Right ventricle myocardium inferior (tissue), 1 donor: Measurements from ENCODE around the gene NR6A1. TPM values are rescaled to one million over a fixed set of nuclear protein-coding genes. Genes with fewer than 3 reads are reported as not detected.

Experiments
- ATAC-seq: fragments of 200-7000 bp; cut with Tn5 transposase; one replicate; pipeline ENCODE4 v1.9.1; 2020; ENCODE audit warnings: mild to moderate bottlenecking, moderate library complexity
- DNase-seq: peaks from one replicate; pipeline ENCODE4 v3.0.0; 2021; ENCODE audit errors: missing footprints
- intact Hi-C: fragments of 100-400 bp; cut with DNase I; formaldehyde crosslinking; loops from one replicate; pipeline ENCODE4 v1.11.0; 2022
- total RNA-seq: library from RNA; stranded (reverse); fragmentation: NEBNext Ultra II Directional; extraction: Animal tissue kit (Norgen Biotek cat#: 25700); gene quantifications from one replicate; pipeline ENCODE4 v1.2.1, GENCODE V29; 2021
- donor health status: DM: no; HTN: yes; CAD: no; lungs with severe emphysema.

The NR6A1 gene
- total RNA-seq, 1 donor from 2014 or later: 1.2 TPM

GRCh38 chr9:124709292-124709690, 61.8 kb downstream of the NR6A1 start:
- ATAC-seq (no peak), DNase-seq (no peak)
- intact Hi-C loops: no loop called here

- no peak for ATAC-seq
- no peak for DNase-seq
- intact Hi-C loops: no loop called here
Measured at GRCh38 chr9:124708633-124709291, 62.3 kb downstream of the NR6A1 start.

GRCh38 chr9:124708074-124708473, 63.0 kb downstream of the NR6A1 start:
- intact Hi-C loops: no loop called here
- DNase-seq (no peak), ATAC-seq (no peak)

- DNase-seq (no peak), ATAC-seq (no peak)
- intact Hi-C loops: no loop called here
Measured at GRCh38 chr9:124707666-124708065, 63.4 kb downstream of the NR6A1 start.

GRCh38 chr9:124706685-124707084, 64.4 kb downstream of the NR6A1 start:
- DNase-seq (no peak), ATAC-seq (no peak)
- intact Hi-C loops: no loop called here

GRCh38 chr9:124699575-124699974, 71.5 kb downstream of the NR6A1 start:
- ATAC-seq (no peak), DNase-seq (no peak)
- intact Hi-C loops: no loop called here

GRCh38 chr9:124698265-124698664, 72.8 kb downstream of the NR6A1 start:
- no peak for ATAC-seq
- no peak for DNase-seq
- intact Hi-C loops: no loop called here

- no peak for DNase-seq
- no peak for ATAC-seq
- intact Hi-C loops: no loop called here
Measured at GRCh38 chr9:124697326-124698200, 73.5 kb downstream of the NR6A1 start.

GRCh38 chr9:124696101-124696500, 75.0 kb downstream of the NR6A1 start:
- ATAC-seq (no peak), DNase-seq (no peak)
- intact Hi-C loops: no loop called here

GRCh38 chr9:124695280-124695890, 75.7 kb downstream of the NR6A1 start:
- DNase-seq (peak; percentile 66), ATAC-seq (no peak)
- intact Hi-C loops: no loop called here

GRCh38 chr9:124694414-124695279, 76.5 kb downstream of the NR6A1 start:
- intact Hi-C loops: no loop called here
- ATAC-seq: no peak
- DNase-seq: no peak

- ATAC-seq: no peak
- DNase-seq: no peak
- intact Hi-C loops: no loop called here
Measured at GRCh38 chr9:124693403-124693802, 77.7 kb downstream of the NR6A1 start.

- no peak for ATAC-seq
- intact Hi-C loops: no loop called here
- no peak for DNase-seq
Measured at GRCh38 chr9:124688238-124688904, 82.7 kb downstream of the NR6A1 start.

- intact Hi-C loops: no loop called here
- DNase-seq: no peak
- ATAC-seq: peak; percentile 61
Measured at GRCh38 chr9:124686918-124687317, 84.2 kb downstream of the NR6A1 start.

- DNase-seq (no peak), ATAC-seq (no peak)
- intact Hi-C loops: no loop called here
Measured at GRCh38 chr9:124685217-124685616, 85.9 kb downstream of the NR6A1 start.

- DNase-seq: no peak
- intact Hi-C loops: no loop called here
- peak; percentile 93 for ATAC-seq
Measured at GRCh38 chr9:124684169-124684568, 86.9 kb downstream of the NR6A1 start.

- DNase-seq: no peak
- intact Hi-C loops: no loop called here
- ATAC-seq: no peak
Measured at GRCh38 chr9:124683043-124683442, 88.1 kb downstream of the NR6A1 start.

GRCh38 chr9:124680714-124681390, 90.3 kb downstream of the NR6A1 start:
- ATAC-seq (no peak), DNase-seq (no peak)
- intact Hi-C loops: no loop called here
